ENCODE data around the gene FGGY.
A peak's percentile ranks its signal among the peaks of the same experiment; 100 is the strongest.

FGGY gene

GRCh38 chr1:59718064-59718988 lies 421.4 kb downstream of the FGGY start:
- H3K36me3 ChIP-seq = no peaks in the 10 kb centered on the region
- H3K9ac ChIP-seq = no peak overlapping the region
- H3K4me3 ChIP-seq = no peak overlapping the region
- TF ChIP-seq Cebpa-rat (IDR thresholded peaks at IDR 0.05) = no peak
- no peak overlapping the region for H3K27ac ChIP-seq
- no peak overlapping the region for H3K4me2 ChIP-seq
- H3K9me3 ChIP-seq (replicated peaks in 1 of 11) = peaks cover 0 to 12% (median 9%) of the 10 kb centered on the region in 11 experiments; a peak in 14 of 22 replicates
- no peaks in the 10 kb centered on the region for H4K20me1 ChIP-seq
- H3K4me1 ChIP-seq = no peaks in the 10 kb centered on the region; a peak in 1 of 20 replicates
- H3K27me3 ChIP-seq = no peaks in the 10 kb centered on the region

DNA sequence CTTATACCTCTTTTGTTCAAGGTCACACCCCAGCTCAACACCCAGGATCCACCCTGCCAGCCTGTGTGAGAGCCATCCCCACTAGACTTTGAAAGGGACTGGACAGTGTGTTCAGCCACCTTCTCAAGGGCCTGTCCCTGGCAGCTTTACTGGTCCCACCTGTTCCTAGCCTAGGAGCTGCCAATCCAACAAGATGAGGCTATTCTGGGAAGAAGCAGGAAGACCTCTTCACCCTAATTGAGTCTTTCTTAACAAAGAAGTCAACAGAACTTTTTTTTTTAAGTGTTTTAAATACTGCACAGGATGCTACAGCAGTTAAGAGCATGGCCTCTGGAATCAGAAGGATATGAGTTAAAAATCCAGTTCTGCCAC lies 422.1 kb downstream of the FGGY start:
- Histone ChIP-seq H3K4me1 (no peaks in the 10 kb centered on the region; a peak in 1 of 20 replicates), H4K20me1 (no peaks in the 10 kb centered on the region), H3K27me3 (no peaks in the 10 kb centered on the region), H3K4me2 (no peak overlapping the region), H3K9me3 (replicated peaks in 1 of 11) (peaks cover 0 to 19% (median 11%) of the 10 kb centered on the region in 11 experiments; a peak in 15 of 22 replicates), H3K36me3 (no peaks in the 10 kb centered on the region), H3K4me3 (no peak overlapping the region), H3K27ac (no peak overlapping the region), H3K9ac (no peak overlapping the region)
- TF ChIP-seq Cebpa-rat (IDR thresholded peaks at IDR 0.05) = no peak

- Histone ChIP-seq H3K36me3 (no peaks in the 10 kb centered on the region), H3K4me2 (no peak overlapping the region), H3K9ac (no peak overlapping the region), H3K4me1 (no peaks in the 10 kb centered on the region; a peak in 1 of 20 replicates), H3K27ac (no peak overlapping the region), H4K20me1 (no peaks in the 10 kb centered on the region), H3K27me3 (no peaks in the 10 kb centered on the region), H3K4me3 (no peak overlapping the region), H3K9me3 (replicated peaks in 1 of 11) (peaks cover 0 to 20% (median 11%) of the 10 kb centered on the region in 11 experiments; a peak in 15 of 22 replicates)
- TF ChIP-seq Cebpa-rat (IDR thresholded peaks at IDR 0.05) = no peak
Observed at GRCh38 chr1:59720326-59721115, 423.6 kb downstream of the FGGY start.

GRCh38 chr1:59730302-59730701 lies 433.4 kb downstream of the FGGY start:
- H3K27me3 ChIP-seq = no peaks in the 10 kb centered on the region
- H3K36me3 ChIP-seq = peaks cover 0 to 4% (median 0%) of the 10 kb centered on the region in 11 experiments; a peak in 4 of 22 replicates
- H3K4me3 ChIP-seq = no peak overlapping the region
- no peaks in the 10 kb centered on the region for H4K20me1 ChIP-seq
- peak overlapping the region in 1 of 11 experiments; percentile 71; a peak in 1 of 22 replicates for H3K9ac ChIP-seq
- peak overlapping the region in 5 of 11 experiments; percentile 55 to 84 (median 74); a peak in 9 of 22 replicates for H3K27ac ChIP-seq
- peaks cover 0 to 9% (median 3%) of the 10 kb centered on the region in 11 experiments; a peak in 14 of 22 replicates for H3K9me3 ChIP-seq (replicated peaks in 1 of 11)
- no peak for TF ChIP-seq Cebpa-rat (IDR thresholded peaks at IDR 0.05)
- peak overlapping the region in 7 of 11 experiments; percentile 35 to 78 (median 75); a peak in 12 of 22 replicates for H3K4me2 ChIP-seq
- H3K4me1 ChIP-seq = peaks cover 8 to 42% (median 24%) of the 10 kb centered on the region in 10 experiments; a peak in 18 of 20 replicates

DNA sequence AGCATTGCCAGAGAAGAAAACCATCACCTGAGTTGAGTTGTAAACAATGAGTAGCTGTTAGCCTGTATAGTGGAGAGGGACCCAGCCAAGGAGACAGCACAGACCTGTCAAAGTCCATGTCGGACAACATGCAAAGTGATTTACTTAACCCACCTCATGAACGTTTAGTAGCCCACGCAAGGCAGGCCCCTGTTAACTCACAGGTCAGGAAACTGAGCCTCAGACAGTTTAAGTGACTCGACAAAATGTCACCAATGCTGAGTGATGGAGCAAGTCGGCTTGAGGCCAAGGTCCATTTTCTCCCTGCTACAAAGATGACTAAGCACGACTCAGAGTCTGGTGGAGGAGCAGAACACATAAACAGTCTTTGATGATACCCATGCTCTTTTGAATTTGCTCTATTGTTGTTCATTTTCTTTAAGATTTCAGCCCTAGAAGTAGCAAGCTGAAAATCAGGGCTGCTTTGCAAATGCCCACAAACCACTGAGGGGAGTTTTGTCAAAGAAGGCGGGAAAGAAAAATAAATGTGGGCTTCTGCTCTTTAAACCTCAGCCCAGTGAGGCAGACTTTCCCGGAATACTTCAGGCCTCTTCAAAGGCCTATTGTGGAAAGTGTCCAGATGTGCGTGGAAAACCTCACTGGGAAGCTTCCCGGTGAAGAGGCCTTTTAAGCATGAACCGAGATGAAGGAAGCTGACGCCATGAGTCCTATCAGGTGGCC lies 434.0 kb downstream of the FGGY start:
- Histone ChIP-seq H3K4me1 (peaks cover 8 to 42% (median 24%) of the 10 kb centered on the region in 10 experiments; a peak in 18 of 20 replicates), H3K4me2 (peak overlapping the region; percentile 2 to 78 (median 53); a peak in 19 of 22 replicates), H3K36me3 (peaks cover 0 to 10% (median 5%) of the 10 kb centered on the region in 11 experiments; a peak in 9 of 22 replicates), H3K27ac (peak overlapping the region in 9 of 11 experiments; percentile 21 to 84 (median 55); a peak in 15 of 22 replicates), H3K4me3 (no peak overlapping the region), H3K27me3 (no peaks in the 10 kb centered on the region), H4K20me1 (no peaks in the 10 kb centered on the region), H3K9me3 (replicated peaks in 1 of 11) (peaks cover 4 to 15% (median 9%) of the 10 kb centered on the region in 11 experiments), H3K9ac (peak overlapping the region in 6 of 11 experiments; percentile 1 to 71 (median 51); a peak in 6 of 22 replicates)
- no peak for TF ChIP-seq Cebpa-rat (IDR thresholded peaks at IDR 0.05)

GRCh38 chr1:59731591-59731990 lies 434.7 kb downstream of the FGGY start:
- H3K36me3 ChIP-seq = peaks cover 0 to 17% (median 6%) of the 10 kb centered on the region in 11 experiments; a peak in 14 of 22 replicates
- H3K9me3 ChIP-seq (replicated peaks in 1 of 11) = peaks cover 11 to 22% (median 16%) of the 10 kb centered on the region in 11 experiments
- peak overlapping the region in 5 of 11 experiments; percentile 1 to 71 (median 51); a peak in 6 of 22 replicates for H3K9ac ChIP-seq
- peak overlapping the region; percentile 2 to 78 (median 53); a peak in 20 of 22 replicates for H3K4me2 ChIP-seq
- H3K27ac ChIP-seq = peak overlapping the region in 9 of 11 experiments; percentile 21 to 84 (median 55); a peak in 13 of 22 replicates
- TF ChIP-seq Cebpa-rat (IDR thresholded peaks at IDR 0.05) = no peak
- H3K4me1 ChIP-seq = peaks cover 8 to 42% (median 24%) of the 10 kb centered on the region in 10 experiments; a peak in 18 of 20 replicates
- no peaks in the 10 kb centered on the region for H4K20me1 ChIP-seq
- H3K27me3 ChIP-seq = no peaks in the 10 kb centered on the region
- H3K4me3 ChIP-seq = no peak overlapping the region

DNA sequence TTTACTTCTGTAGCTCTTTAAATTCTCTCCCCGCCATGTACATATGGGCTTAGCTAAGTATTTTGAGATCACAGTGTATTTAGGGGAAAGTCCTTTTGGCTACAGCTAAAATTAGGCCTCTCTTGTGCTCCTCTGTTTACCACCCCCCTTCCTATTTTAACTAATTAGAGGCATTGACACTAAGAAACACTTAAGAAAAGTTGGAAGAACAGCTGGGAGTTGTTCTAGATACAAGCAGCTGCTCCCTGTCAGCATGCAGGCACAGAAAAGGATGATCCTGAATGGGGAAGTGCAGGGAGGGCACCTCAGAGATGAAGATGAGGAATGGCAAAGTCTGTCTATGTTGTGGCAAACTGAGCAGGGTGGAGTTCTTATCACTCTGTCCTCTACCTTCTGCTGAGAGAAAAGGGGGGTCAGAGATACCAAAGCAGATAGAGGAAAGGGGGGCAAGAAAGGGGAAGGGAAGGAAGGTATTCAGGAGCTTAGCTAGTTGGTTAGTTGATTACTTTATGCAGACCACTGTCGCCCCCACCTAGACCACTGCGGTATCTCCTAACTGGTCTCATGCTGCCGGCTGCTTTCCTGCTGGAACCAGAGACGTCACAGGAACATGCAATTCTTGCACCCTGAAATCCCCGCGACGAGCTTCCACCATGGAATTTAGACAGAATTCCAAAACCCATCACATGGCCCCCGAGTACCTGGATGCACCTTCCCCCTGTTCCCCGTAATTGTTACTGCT lies 435.5 kb downstream of the FGGY start:
- Histone ChIP-seq H3K9ac (0 out of 22 replicates have a peak overlapping the region, but pooled peaks of 1 of the 11 experiments have one; percentile 71), H3K27ac (peak overlapping the region in 4 of 11 experiments; percentile 70 to 84 (median 76); a peak in 7 of 22 replicates), H3K36me3 (peaks cover 0 to 25% (median 12%) of the 10 kb centered on the region in 11 experiments; a peak in 14 of 22 replicates), H3K4me3 (no peak overlapping the region), H3K27me3 (no peaks in the 10 kb centered on the region), H3K4me1 (peaks cover 8 to 42% (median 24%) of the 10 kb centered on the region in 10 experiments; a peak in 18 of 20 replicates), H4K20me1 (no peaks in the 10 kb centered on the region), H3K4me2 (peak overlapping the region in 6 of 11 experiments; percentile 53 to 78 (median 76); a peak in 12 of 22 replicates), H3K9me3 (replicated peaks in 1 of 11) (peaks cover 19 to 30% (median 24%) of the 10 kb centered on the region in 11 experiments)
- no peak for TF ChIP-seq Cebpa-rat (IDR thresholded peaks at IDR 0.05)

Measured in BLaER1 treated with 17β-estradiol and CSF1 and Interleukin-3, amounts not matched to agents 10 nM and 100 nM (cell line).